ENCODE measurements around the gene FUT1. TPM values are rescaled to one million over a fixed set of nuclear protein-coding genes. Genes with fewer than 3 reads are reported as not detected.

The FUT1 gene
- total and polyA plus RNA-seq, 2 of the 8 experiments (the other 6 are each of a cell fraction or from before 2014, with no cell fraction given), result 7.4 to 12.9 TPM

GRCh38 chr19:48746738-48747575, 5.5 kb downstream of the FUT1 start, which contains the start of gene IZUMO1:
Gene IZUMO1 (minus strand): TSS chr19:48746909. CDS start chr19:48745859, 1,050 bp downstream.
- peak within 1 kb of the TSS; percentile 80 for H2BK12ac ChIP-seq (ENCODE audit: low read depth, low read length)
- H3K4me1 ChIP-seq (replicated peaks in 1 of 4; ENCODE audit: control insufficient read depth in 3 of 4, insufficient read depth in 4 of 4, low read length in 3 of 4), result peaks cover 4 to 6% (median 5%) of the 10 kb centered on the region in 4 experiments
- H3K9ac ChIP-seq (replicated peaks in 1 of 4; ENCODE audit: extremely low read depth in 1 of 4, low read depth in 3 of 4, low read length in 3 of 4), result peak within 1 kb of the TSS in 3 of 4 experiments; percentile 22 to 35 (median 31); a peak in 3 of 7 replicates
- peaks cover 6% of the 10 kb centered on the region; the same call in 1 of the 2 replicates for H3K23me2 ChIP-seq (ENCODE audit: low read depth, low read length)
- no peak within 1 kb of the TSS for H3K56ac ChIP-seq (replicated peaks; ENCODE audit: insufficient read length, low read depth, low read length)
- H4K5ac ChIP-seq (ENCODE audit: insufficient read length, low read depth, low read length), result peak within 1 kb of the TSS; percentile 59
- FAIRE-seq, result no peak
- 0 out of 2 replicates have a peak within 1 kb of the TSS, but pooled peaks have one; percentile 8 for H2BK15ac ChIP-seq (ENCODE audit: low read length)
- peak within 1 kb of the TSS; percentile 66; the same call in 1 of the 2 replicates for H3K27ac ChIP-seq (ENCODE audit: low read depth, low read length)
- POLR2A ChIA-PET (ENCODE audit: partially characterized antibody), result interaction anchor here (0.8 to 5.6 kb wide), 17 partner anchors 8 to 145 kb away, joined by 3 to 30 read pairs (median 5); partner anchors contain the start of genes CA11 and FUT2
- peaks cover 3 to 23% of the 10 kb centered on the region in 2 experiments; a peak in 3 of 4 replicates for H3K79me2 ChIP-seq (ENCODE audit: control insufficient read depth in 1 of 2, insufficient read depth in 2 of 2, low read length in 2 of 2)
- H3K4ac ChIP-seq (replicated peaks; ENCODE audit: insufficient read length, low read depth, low read length), result peak within 1 kb of the TSS; percentile 10
- H3K18ac ChIP-seq (ENCODE audit: extremely low read depth, low read length), result peak within 1 kb of the TSS; percentile 78; the same call in 1 of the 2 replicates
- H2BK20ac ChIP-seq (ENCODE audit: low read length), result no peak within 1 kb of the TSS
- peak within 1 kb of the TSS; percentile 41; the same call in 1 of the 2 replicates for H4K8ac ChIP-seq (ENCODE audit: extremely low read depth, insufficient read depth, low read length)
- peak within 1 kb of the TSS; percentile 75 for H2BK5ac ChIP-seq (ENCODE audit: low read depth, low read length)
- 5% methylated on average over 31 of the region's 31 CpGs; no CpG with 5 or more reads in 1 of the 2 experiments for WGBS, 2 experiments (ENCODE audit: extremely low coverage in 1 of 2, insufficient coverage in 1 of 2, insufficient read length in 1 of 2, insufficient replicate concordance in 2 of 2, low coverage in 1 of 2, low lambda C conversion rate in 2 of 2, missing lambda C conversion rate in 1 of 2)
- H3K4me3 ChIP-seq (ENCODE audit: extremely low read depth in 1 of 4, insufficient read depth in 2 of 4, low read depth in 3 of 4, low read length in 4 of 4), result peak within 1 kb of the TSS; percentile 57 to 73 (median 61)
- H3K14ac ChIP-seq (ENCODE audit: insufficient read length), result no peak within 1 kb of the TSS
- H3K36me3 ChIP-seq (ENCODE audit: control insufficient read depth in 2 of 4, insufficient read depth in 4 of 4, low read length in 3 of 4), result peaks cover 11 to 30% (median 15%) of the 10 kb centered on the region in 4 experiments
- no peak within 1 kb of the TSS for H4K91ac ChIP-seq (replicated peaks; ENCODE audit: insufficient read length, low read length)
- H3K4me2 ChIP-seq (ENCODE audit: insufficient read depth in 1 of 2, low read depth in 2 of 2, low read length in 2 of 2), result peak within 1 kb of the TSS; percentile 73 to 78
- CTCF ChIA-PET (ENCODE audit: partially characterized antibody), result interaction anchor here (1.1 to 1.2 kb wide), 2 partner anchors 34 to 36 kb away, joined by 3 read pairs; no protein-coding TSS in a partner anchor
- peak within 1 kb of the TSS; percentile 3 for H2BK120ac ChIP-seq (replicated peaks; ENCODE audit: low read depth, low read length)
- peak in 1 of 2 experiments; percentile 97 for DNase-seq (ENCODE audit: low read depth in 1 of 2, low spot score in 2 of 2)
- H4K20me1 ChIP-seq (replicated peaks in 1 of 2; ENCODE audit: control insufficient read depth in 1 of 2, insufficient read depth in 2 of 2, low read length in 2 of 2), result peaks cover 3 to 7% of the 10 kb centered on the region in 2 experiments
- H2AFZ ChIP-seq (ENCODE audit: low read length), result no peak within 1 kb of the TSS
- H3K27me3 ChIP-seq (replicated peaks in 1 of 4; ENCODE audit: control insufficient read depth in 3 of 4, extremely low read depth in 1 of 4, insufficient read depth in 3 of 4, low read length in 3 of 4), result no peaks in the 10 kb centered on the region
- no peaks in the 10 kb centered on the region for H3K9me3 ChIP-seq (ENCODE audit: insufficient read depth in 2 of 2, low read depth in 1 of 2, low read length in 1 of 2)
- peak within 1 kb of the TSS; percentile 93; the same call in 1 of the 2 replicates for H2AK5ac ChIP-seq (ENCODE audit: low read depth, low read length)
- H3K79me1 ChIP-seq (ENCODE audit: low read depth, low read length), result peaks cover 14% of the 10 kb centered on the region
- no peak within 1 kb of the TSS for H3K23ac ChIP-seq (ENCODE audit: insufficient read length)
- 0 out of 2 replicates have a peak, but pooled peaks have one; percentile 31 for TF ChIP-seq ATF3 (IDR thresholded peaks at IDR 0.05; ENCODE audit: insufficient read depth, low read depth, low read length)
- no peak for TF ChIP-seq TCF12 (IDR thresholded peaks at IDR 0.05; ENCODE audit: low read depth, low read length)
- peak; percentile 45 for TF ChIP-seq POLR2AphosphoS5 (IDR thresholded peaks at IDR 0.05; ENCODE audit: low read depth, low read length)
- TF ChIP-seq CBX8 (IDR thresholded peaks at IDR 0.05; ENCODE audit: borderline replicate concordance, low read depth, low read length), result no peak
- peak in 1 of 2 experiments; percentile 77; a peak in 2 of 3 replicates for TF ChIP-seq POLR2A (IDR thresholded peaks at IDR 0.05; ENCODE audit: control extremely low read depth in 1 of 2, low read depth in 2 of 2, low read length in 2 of 2)
- TF ChIP-seq RBBP5 (IDR thresholded peaks at IDR 0.05; ENCODE audit: borderline replicate concordance, low read depth, low read length), result 0 out of 2 replicates have a peak, but pooled peaks have one; percentile 17
- TF ChIP-seq NRF1 (IDR thresholded peaks at IDR 0.05; ENCODE audit: low read depth, low read length), result no peak
- TF ChIP-seq TAF7 (optimal IDR thresholded peaks at IDR 0.05; ENCODE audit: borderline replicate concordance, low read depth, low read length), result peak; percentile 21
- peak; percentile 77; the same call in 1 of the 2 replicates for TF ChIP-seq SP4 (IDR thresholded peaks at IDR 0.05; ENCODE audit: low read length)
- peak; percentile 87 for TF ChIP-seq CREB1 (IDR thresholded peaks at IDR 0.05)
- TF ChIP-seq SP1 (IDR thresholded peaks at IDR 0.05; ENCODE audit: low read depth, low read length), result peak; percentile 8; the same call in 1 of the 2 replicates

Measured in H1 (cell line).